ENCODE measurements around the gene OR12D2.
"Not testable (repeated sequence)": the region's sequence is repeated elsewhere in the genome, so short reads cannot be mapped to it uniquely, and the experiment has no call there.

OR12D2 gene

DNA sequence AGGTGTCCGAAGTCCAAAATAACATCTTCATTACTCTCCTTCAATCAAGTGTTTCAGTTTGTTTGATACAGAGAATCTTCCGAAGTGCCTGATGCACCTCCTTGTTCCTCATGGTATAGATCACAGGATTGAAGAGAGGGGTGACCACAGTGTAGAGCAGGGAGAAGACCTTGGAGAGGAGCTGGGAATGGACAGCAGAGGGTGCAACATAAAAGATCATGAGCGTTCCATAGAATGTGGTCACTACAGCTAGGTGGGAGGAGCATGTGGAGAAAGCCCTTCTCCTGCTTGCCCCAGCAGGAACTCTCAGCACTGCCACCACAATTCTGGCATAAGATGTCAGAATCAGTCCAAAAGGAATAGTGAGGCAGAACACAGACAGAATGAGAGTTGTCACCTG, 31.2 kb downstream of the OR12D2 start:
- no peak for DNase-seq (ENCODE audit: low spot score)
- H3K27ac ChIP-seq = no peak overlapping the region
- H3K4me3 ChIP-seq = no peak overlapping the region
- TF ChIP-seq, protein P1, sequence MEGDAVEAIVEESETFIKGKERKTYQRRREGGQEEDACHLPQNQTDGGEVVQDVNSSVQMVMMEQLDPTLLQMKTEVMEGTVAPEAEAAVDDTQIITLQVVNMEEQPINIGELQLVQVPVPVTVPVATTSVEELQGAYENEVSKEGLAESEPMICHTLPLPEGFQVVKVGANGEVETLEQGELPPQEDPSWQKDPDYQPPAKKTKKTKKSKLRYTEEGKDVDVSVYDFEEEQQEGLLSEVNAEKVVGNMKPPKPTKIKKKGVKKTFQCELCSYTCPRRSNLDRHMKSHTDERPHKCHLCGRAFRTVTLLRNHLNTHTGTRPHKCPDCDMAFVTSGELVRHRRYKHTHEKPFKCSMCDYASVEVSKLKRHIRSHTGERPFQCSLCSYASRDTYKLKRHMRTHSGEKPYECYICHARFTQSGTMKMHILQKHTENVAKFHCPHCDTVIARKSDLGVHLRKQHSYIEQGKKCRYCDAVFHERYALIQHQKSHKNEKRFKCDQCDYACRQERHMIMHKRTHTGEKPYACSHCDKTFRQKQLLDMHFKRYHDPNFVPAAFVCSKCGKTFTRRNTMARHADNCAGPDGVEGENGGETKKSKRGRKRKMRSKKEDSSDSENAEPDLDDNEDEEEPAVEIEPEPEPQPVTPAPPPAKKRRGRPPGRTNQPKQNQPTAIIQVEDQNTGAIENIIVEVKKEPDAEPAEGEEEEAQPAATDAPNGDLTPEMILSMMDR (IDR thresholded peaks at IDR 0.05) = no peak

DNA sequence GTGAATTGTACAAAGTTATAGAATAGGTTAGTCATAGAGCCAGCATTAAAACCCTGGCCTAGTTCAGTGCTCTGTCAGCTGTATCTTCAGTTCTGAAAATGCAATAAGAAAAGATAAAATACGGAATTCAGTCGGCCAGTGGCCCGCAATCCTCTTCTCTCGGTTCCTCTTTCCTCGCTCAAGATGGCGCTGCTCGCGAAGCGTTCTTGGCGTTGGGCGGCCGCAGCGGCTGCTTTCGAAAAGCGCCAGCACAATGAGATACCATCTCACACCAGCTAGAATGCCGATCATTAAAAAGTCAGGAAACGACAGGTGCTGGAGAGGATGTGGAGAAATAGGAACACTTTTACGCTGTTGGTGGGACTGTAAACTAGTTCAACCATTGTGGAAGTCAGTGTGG, 41.3 kb downstream of the OR12D2 start:
- not testable (repeated sequence) for H3K4me3 ChIP-seq; H3K27ac ChIP-seq; DNase-seq (ENCODE audit: low spot score)

DNA sequence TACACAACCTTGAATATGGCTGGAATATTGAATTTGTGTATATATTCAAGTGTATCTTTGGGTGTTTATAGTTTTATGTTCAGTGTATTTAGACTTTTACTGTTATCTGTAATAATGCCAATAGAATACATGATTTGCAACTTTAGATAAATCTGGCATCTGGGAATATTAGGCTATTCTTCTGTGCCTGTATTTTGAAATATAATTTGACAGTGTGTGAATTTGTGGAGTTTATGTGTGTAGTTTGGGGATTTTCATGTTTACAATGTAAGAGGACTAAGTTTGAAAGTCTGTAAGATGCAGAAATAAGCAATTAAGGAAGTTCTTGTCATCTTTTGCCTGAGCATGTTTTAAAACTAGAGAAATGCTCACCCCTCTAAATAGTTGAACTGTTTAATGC, 43.6 kb downstream of the OR12D2 start, which contains the start of gene OR10C1:
OR10C1 (plus strand) TSS at position 301 of the 400 bp plus-strand sequence. CDS start 710 bp downstream, outside the sequence.
- no peak within 1 kb of the TSS for H3K27ac ChIP-seq
- no peak within 1 kb of the TSS for H3K4me3 ChIP-seq
- DNase-seq (ENCODE audit: low spot score) = no peak
- TF ChIP-seq, protein P1 (IDR thresholded peaks at IDR 0.05) = no peak

DNA sequence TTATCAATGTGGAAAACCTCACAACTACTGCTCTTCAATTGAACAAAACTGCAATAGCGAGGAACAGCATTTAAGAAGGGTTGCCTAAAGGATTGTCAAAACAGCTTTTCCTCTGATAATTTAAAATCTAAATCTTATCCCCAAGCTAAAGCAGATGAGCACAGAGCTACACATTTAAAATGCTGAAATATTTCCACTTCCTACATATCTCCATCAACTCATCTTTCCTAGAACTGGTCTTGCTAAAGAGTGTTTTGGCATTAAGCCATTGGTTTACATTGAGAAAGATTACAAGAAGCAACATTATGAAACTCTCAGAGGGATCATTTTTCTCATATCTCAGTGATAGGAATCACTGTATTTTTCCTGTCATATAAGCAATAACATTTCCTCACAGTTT, 47.3 kb downstream of the OR12D2 start:
- Histone ChIP-seq H3K27ac (no peak overlapping the region), H3K4me3 (no peak overlapping the region)
- no peak for DNase-seq (ENCODE audit: low spot score)
- TF ChIP-seq, protein P1 (IDR thresholded peaks at IDR 0.05) = no peak

DNA sequence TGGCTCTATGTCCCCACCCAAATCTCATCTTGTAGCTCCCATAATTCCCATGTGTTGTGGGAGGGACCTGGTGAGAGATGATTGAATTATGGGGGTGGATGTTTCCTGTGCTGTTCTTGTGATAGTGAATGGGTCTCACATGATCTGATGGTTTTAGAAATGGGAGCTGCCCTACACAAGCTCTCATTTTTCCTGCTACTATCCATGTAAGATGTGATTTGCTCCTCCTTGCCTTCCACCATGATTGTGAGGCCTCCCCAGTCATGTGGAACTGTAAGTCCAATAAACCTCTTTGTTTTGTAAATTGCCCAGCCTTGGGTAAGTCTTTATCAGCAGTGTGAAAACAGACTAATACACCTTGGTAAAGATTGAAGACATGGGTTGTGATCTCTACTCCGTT, 48.6 kb downstream of the OR12D2 start:
- H3K27ac ChIP-seq; DNase-seq (ENCODE audit: low spot score); H3K4me3 ChIP-seq: not testable (repeated sequence)
